SH-SY5Y (cell line): Measurements from ENCODE around the gene LTK.

Experiments
- GATA2 ChIP-seq: IDR thresholded peaks from 2 replicates; pipeline ENCODE4 v1.6.1; 2011; ENCODE audit warnings: mild to moderate bottlenecking, low read depth, low read length
- GATA3 ChIP-seq: IDR thresholded peaks from 2 replicates; pipeline ENCODE4 v1.6.1; 2011; ENCODE audit warnings: low read depth, mild to moderate bottlenecking, low read length, moderate library complexity

LTK gene

GRCh38 chr15:41511331-41511898 is 2.2 kb downstream of the LTK start:
- TF ChIP-seq GATA2: no peak
- no peak for TF ChIP-seq GATA3

DNA sequence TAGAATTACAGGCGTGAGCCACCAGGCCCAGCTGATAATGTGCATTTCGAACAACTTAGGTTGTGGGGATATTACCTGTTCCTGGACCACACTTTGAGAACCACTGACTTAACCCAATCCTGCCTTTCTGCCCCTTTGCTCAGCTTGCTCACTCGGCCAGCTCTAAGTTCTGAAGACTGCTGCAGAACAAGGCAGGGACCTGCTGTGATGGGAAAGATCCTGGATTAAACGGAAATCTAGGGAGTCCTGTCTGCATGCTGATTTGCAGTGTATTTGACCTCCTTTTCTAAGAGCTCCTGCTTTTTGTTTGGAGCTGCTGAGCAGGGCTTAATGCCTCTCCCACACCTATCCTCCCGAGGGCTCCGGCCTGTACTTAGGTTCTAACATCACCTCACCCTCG is 2.9 kb downstream of the LTK start:
- TF ChIP-seq GATA2 (no peak), GATA3 (no peak)

DNA sequence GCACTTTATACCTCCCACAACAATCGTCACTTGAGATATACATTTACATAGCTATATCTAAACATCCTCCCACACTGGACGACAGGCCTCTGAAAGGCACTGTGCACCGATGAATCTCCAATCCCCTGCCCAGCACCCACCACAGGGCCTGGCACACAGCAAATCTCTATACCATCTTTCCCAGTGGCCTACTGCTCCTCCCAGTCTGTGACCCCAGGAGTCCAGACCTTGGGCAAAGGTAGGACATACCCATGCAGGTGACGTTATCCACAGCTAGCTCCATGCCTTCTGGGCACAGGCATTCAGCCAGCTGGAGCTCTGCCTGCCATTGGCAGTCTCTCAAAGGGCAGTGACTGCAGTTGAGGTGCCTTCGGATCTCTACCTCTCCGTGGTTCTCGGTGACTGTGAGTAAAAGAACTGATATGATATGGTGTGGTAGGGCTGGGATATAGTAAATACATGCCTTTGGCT is 5.8 kb downstream of the LTK start:
- TF ChIP-seq GATA2: no peak
- no peak for TF ChIP-seq GATA3

GRCh38 chr15:41506796-41507341 is 6.8 kb downstream of the LTK start:
- TF ChIP-seq GATA3 (no peak), GATA2 (no peak)

- TF ChIP-seq GATA3 (no peak), GATA2 (no peak)
Observed at GRCh38 chr15:41505776-41506175, 7.9 kb downstream of the LTK start.

GRCh38 chr15:41504751-41505492 is 8.7 kb downstream of the LTK start:
- TF ChIP-seq GATA2: no peak
- TF ChIP-seq GATA3: no peak

DNA sequence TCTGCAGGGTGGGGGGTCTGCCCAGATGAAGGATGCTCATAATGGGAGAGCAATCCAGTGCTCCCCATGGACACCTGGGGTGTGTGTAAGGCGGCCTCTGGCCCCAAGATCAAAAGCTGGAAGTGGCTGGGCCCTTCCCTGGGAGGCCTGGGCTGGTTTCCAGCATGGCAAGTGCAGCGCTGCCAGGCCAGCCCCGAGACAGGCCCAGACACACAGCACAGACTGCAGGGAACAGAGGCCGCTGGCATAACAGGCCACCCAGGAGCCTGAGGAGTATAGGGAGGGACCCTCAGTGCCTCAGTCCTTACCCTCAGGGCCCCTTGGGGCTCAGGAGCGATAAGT is 10.0 kb downstream of the LTK start:
- TF ChIP-seq GATA2: no peak
- no peak for TF ChIP-seq GATA3

DNA sequence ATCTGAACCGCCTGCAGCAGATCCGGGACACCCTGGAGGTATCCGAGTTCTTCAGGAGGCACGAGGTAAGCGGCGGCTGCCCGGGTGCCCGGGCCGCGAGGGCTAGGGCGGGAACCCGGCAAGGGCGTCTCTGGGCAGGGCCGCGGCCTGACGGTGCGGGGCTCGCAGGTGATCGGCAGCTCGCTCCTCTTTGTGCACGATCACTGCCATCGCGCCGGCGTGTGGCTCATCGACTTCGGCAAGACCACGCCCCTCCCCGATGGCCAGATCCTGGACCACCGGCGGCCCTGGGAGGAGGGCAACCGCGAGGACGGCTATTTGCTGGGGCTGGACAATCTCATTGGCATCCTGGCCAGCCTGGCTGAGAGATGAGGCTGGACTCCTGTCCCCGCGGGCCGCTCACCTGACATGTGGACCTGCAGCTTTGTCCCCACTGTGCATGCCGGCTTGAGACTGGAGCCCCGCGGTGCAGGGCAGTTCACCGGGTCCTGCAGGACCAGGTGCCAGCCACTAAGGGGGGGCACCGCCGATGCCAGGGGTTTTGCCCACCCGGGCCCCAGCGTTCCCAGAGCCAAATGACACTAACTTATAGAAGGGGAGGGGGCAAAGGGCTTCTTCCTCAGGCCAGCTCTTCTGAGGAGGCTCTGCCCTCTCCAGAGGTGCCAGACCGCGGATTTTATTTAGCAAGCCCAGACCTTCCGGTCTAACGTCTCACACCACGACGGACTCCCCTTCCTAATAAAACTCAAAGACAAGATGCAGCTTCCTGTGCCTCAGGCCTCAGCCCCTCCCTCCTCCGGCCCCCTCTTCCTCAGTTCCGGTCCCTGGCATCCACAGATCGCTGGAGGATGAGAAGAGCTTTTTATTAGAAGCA is 10.6 kb downstream of the LTK start:
- TF ChIP-seq GATA2 (no peak), GATA3 (no peak)

- no peak for TF ChIP-seq GATA2
- TF ChIP-seq GATA3: no peak
Observed at GRCh38 chr15:41501931-41502794, 11.5 kb downstream of the LTK start.

DNA sequence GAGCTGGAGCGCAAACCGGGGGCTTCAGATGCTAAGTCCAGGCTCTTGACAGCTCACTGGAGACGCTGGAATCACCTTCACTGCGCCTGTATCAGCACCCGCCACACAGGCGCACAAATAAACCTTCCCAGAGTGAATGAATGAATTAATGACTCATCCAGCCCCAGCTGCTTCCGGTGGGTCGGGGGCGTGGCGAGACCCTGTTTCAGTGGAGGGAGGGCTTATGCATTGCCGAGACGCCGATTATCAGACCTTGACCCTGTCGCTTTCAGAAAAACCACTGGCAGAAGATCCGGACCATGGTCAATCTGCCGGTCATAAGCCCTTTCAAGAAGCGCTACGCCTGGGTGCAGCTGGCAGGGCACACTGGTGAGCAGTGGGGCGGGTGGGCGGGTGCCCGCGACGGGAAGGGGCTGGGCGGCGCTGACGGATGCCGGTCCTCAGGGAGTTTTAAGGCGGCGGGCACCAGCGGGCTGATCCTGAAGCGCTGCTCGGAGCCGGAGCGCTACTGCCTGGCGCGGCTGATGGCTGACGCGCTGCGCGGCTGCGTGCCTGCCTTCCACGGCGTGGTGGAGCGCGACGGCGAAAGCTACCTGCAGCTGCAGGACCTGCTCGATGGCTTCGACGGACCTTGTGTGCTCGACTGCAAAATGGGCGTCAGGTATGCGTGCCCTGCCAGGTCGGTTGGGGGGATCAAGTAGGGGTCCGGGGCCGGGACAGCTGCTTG is 12.3 kb downstream of the LTK start:
- TF ChIP-seq GATA3: no peak

- no peak for TF ChIP-seq GATA3
- TF ChIP-seq GATA2: no peak
Observed at GRCh38 chr15:41499109-41499851, 14.3 kb downstream of the LTK start.

DNA sequence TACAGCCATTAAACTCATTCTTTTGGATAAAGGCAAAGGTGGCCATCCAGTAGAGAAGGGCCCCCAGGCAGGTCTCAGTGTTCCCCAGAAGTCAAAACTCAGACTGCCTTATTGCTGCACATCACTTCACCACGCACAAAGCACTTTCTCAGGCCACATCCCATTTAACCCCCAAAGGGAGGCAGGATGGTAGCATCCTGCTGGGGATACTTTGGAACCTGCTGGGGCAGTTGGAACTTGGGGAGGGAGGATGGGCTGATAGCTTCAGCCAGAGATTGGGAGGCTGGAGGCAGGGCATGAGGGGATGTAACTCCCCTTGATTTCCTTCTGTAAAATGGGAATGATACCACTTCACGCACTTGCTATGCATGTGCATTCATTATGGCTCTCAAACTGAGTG is 15.0 kb downstream of the LTK start:
- TF ChIP-seq GATA3 (no peak), GATA2 (no peak)
